ENCODE data around the gene TNS2.

The TNS2 gene, protein sequence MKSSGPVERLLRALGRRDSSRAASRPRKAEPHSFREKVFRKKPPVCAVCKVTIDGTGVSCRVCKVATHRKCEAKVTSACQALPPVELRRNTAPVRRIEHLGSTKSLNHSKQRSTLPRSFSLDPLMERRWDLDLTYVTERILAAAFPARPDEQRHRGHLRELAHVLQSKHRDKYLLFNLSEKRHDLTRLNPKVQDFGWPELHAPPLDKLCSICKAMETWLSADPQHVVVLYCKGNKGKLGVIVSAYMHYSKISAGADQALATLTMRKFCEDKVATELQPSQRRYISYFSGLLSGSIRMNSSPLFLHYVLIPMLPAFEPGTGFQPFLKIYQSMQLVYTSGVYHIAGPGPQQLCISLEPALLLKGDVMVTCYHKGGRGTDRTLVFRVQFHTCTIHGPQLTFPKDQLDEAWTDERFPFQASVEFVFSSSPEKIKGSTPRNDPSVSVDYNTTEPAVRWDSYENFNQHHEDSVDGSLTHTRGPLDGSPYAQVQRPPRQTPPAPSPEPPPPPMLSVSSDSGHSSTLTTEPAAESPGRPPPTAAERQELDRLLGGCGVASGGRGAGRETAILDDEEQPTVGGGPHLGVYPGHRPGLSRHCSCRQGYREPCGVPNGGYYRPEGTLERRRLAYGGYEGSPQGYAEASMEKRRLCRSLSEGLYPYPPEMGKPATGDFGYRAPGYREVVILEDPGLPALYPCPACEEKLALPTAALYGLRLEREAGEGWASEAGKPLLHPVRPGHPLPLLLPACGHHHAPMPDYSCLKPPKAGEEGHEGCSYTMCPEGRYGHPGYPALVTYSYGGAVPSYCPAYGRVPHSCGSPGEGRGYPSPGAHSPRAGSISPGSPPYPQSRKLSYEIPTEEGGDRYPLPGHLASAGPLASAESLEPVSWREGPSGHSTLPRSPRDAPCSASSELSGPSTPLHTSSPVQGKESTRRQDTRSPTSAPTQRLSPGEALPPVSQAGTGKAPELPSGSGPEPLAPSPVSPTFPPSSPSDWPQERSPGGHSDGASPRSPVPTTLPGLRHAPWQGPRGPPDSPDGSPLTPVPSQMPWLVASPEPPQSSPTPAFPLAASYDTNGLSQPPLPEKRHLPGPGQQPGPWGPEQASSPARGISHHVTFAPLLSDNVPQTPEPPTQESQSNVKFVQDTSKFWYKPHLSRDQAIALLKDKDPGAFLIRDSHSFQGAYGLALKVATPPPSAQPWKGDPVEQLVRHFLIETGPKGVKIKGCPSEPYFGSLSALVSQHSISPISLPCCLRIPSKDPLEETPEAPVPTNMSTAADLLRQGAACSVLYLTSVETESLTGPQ (N-terminal part only)

DNA sequence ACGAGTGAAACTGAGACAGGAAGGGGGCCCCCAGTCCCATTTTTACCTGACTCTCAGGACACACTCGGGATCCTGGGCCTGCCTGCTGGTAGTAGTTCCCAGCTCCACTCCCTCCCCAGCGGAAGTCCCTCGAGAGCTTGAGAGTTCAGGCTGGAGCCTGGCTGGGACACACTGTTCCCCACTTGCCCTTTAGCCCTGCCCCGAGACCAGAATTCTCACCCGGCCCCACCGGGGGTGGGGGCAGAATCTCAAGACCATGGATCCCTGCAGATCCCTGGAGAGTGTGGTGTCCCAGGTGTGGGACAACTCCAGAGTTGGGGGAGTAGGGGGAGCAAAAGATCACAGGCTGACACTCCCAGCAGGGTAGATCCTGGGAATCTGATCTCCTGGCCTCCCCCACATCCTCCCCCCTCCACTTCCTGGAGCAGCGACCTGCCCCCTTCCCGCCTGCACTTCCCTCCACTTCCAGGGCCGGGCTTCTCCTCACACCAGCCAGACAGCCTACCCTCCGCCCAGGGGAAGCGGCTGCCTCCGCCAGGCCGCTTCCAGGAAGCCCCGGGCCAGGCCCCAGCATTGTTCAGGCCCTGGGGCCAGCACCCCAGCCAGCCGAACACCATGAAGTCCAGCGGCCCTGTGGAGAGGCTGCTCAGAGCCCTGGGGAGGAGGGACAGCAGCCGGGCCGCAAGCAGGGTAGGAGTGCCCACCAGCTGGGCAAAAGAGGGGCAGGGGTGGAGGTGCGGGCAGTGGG is at the start of gene TNS2:
TNS2 (plus strand) TSS at position 495 of the 748 bp plus-strand sequence; CDS start at position 616, 121 bp downstream.
- Histone ChIP-seq H3K36me3 (no peaks in the 10 kb centered on the region), H3K27ac (peak within 1 kb of the TSS; percentile 52), H3K27me3 (ENCODE audit: insufficient read depth, low read depth, severe bottlenecking) (no peaks in the 10 kb centered on the region), H3K9me3 (ENCODE audit: severe bottlenecking) (no peaks in the 10 kb centered on the region), H3K4me3 (ENCODE audit: low read depth, low read length) (no peak within 1 kb of the TSS)
- TF ChIP-seq, protein P1, sequence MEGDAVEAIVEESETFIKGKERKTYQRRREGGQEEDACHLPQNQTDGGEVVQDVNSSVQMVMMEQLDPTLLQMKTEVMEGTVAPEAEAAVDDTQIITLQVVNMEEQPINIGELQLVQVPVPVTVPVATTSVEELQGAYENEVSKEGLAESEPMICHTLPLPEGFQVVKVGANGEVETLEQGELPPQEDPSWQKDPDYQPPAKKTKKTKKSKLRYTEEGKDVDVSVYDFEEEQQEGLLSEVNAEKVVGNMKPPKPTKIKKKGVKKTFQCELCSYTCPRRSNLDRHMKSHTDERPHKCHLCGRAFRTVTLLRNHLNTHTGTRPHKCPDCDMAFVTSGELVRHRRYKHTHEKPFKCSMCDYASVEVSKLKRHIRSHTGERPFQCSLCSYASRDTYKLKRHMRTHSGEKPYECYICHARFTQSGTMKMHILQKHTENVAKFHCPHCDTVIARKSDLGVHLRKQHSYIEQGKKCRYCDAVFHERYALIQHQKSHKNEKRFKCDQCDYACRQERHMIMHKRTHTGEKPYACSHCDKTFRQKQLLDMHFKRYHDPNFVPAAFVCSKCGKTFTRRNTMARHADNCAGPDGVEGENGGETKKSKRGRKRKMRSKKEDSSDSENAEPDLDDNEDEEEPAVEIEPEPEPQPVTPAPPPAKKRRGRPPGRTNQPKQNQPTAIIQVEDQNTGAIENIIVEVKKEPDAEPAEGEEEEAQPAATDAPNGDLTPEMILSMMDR (IDR thresholded peaks at IDR 0.05; ENCODE audit: low read depth, low read length): no peak
- peak; percentile 70 for DNase-seq

DNA sequence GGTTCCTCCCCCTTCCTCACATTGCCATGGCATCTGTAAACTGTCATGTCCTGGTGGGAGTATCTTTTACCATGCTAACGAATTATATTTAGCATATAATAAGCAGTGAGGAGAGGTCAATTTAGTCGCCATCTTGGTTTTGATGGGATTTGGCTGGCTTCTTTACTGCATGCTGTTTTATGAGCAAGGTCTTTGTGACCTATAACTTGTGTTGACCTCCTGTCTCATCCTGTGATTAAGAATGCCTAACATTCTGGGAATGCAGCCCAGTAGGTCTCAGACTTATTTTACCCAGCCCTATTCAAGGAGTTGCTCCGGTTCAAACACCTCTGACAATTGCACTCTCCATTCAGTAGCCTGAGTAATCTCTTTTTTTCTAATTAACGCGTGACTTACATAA is 45.7 kb upstream of the TNS2 start:
- no peak overlapping the region for H3K27ac ChIP-seq
- no peaks in the 10 kb centered on the region for H3K9me3 ChIP-seq (ENCODE audit: severe bottlenecking)
- no peak for DNase-seq
- TF ChIP-seq, protein P1 (IDR thresholded peaks at IDR 0.05; ENCODE audit: low read depth, low read length): no peak
- H3K27me3 ChIP-seq (ENCODE audit: insufficient read depth, low read depth, severe bottlenecking): peaks cover 3% of the 10 kb centered on the region
- peaks cover 25% of the 10 kb centered on the region for H3K36me3 ChIP-seq
- H3K4me3 ChIP-seq (ENCODE audit: low read depth, low read length): no peak overlapping the region

DNA sequence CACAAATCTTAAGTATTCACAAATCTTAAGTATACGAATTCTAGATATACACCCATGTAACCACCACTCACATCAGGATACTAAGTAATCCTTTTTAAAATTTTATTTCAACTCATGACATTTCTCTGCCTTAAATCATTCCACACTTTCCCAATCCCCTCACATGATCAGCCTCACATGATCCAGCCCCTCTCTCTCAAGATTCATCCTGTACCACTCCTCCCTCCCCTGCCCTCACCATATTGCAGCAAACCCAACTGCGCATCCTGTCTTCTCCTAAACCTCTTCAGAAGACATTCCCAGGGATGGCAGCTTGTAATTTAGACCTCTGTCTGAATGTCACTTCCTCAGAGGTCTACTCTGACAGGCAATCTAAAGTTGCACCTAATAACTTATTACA is 45.3 kb upstream of the TNS2 start:
- Histone ChIP-seq H3K36me3 (peaks cover 27% of the 10 kb centered on the region), H3K4me3 (ENCODE audit: low read depth, low read length) (no peak overlapping the region), H3K27me3 (ENCODE audit: insufficient read depth, low read depth, severe bottlenecking) (peaks cover 3% of the 10 kb centered on the region), H3K27ac (no peak overlapping the region), H3K9me3 (ENCODE audit: severe bottlenecking) (no peaks in the 10 kb centered on the region)
- TF ChIP-seq, protein P1 (IDR thresholded peaks at IDR 0.05; ENCODE audit: low read depth, low read length): no peak
- no peak for DNase-seq

DNA sequence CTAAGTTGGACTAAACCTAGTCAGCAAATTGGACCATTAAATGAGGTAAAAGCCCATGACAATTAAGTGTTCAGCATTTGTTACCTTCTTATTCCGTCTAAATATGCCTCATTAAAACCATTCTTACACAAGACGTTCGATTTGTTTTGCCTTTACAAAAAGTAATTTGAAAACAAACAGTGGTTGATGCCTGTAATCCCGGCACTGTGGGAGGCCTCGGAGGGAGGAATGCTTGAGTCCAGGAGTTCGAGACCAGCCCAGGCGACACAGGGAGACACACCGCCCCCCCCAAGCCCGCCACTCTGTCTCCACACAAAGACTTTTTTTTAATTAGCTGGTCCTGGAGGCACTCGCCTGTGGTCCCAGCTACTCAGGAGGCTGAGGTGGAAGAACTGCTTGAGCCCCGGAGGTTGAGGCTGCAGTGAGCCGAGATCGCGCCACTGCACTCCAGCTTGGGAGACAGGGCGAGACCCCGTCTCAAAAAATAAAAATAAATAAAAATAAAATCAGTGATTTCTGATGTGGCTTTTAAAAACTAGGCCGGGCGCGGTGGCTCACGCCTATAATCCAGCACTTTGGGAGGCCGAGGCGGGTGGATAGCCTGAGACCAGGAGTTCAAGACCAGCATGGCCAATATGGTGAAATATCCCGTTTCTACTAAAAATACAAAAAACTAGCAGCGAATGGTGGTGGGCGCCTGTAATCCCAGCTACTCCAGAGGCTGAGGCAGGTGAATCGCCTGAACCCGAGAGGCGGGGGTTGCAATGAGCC is 44.5 kb upstream of the TNS2 start:
- peak; percentile 35 for DNase-seq
- H3K4me3 ChIP-seq (ENCODE audit: low read depth, low read length): peak overlapping the region; percentile 99
- H3K27ac ChIP-seq: peak overlapping the region; percentile 79
- TF ChIP-seq, protein P1 (IDR thresholded peaks at IDR 0.05; ENCODE audit: low read depth, low read length): no peak
- no peaks in the 10 kb centered on the region for H3K27me3 ChIP-seq (ENCODE audit: insufficient read depth, low read depth, severe bottlenecking)
- H3K36me3 ChIP-seq: peaks cover 35% of the 10 kb centered on the region
- H3K9me3 ChIP-seq (ENCODE audit: severe bottlenecking): no peaks in the 10 kb centered on the region

All from WERI-Rb-1 (cell line).